ENCODE measurements around the gene C9orf85.

- no peak for TF ChIP-seq POLR2A (IDR thresholded peaks at IDR 0.05; ENCODE audit: low read length)
- TF ChIP-seq CTCF (IDR thresholded peaks at IDR 0.05): no peak
- TF ChIP-seq CBX2 (IDR thresholded peaks at IDR 0.05; ENCODE audit: borderline replicate concordance, low read depth): no peak
- TF ChIP-seq HMGXB4 (CRISPR knock-in tag; IDR thresholded peaks at IDR 0.05; ENCODE audit: borderline replicate concordance): no peak
Observed at GRCh38 chr9:71920456-71921189, 9.2 kb downstream of the C9orf85 start.
